Endodermal cell (in vitro differentiated cells): Measurements from ENCODE around the gene CSTB. TPM values are rescaled to one million over a fixed set of nuclear protein-coding genes. Genes with fewer than 3 reads are reported as not detected.

ENCODE experiments used
- DNase-seq: peaks from one replicate; pipeline ENCODE4 v3.0.0-alpha.2; 2017
- H3K27ac ChIP-seq: 2 replicates; pipeline ENCODE4 v1.5.1; 2013; ENCODE audit warnings: mild to moderate bottlenecking, low read depth, low read length, moderate library complexity
- H3K27me3 ChIP-seq: 2 replicates; pipeline ENCODE4 v1.6.1; 2013; ENCODE audit warnings: mild to moderate bottlenecking, low read length, moderate library complexity; ENCODE audit not compliant: insufficient read depth, control insufficient read depth, poor library complexity, severe bottlenecking
- H3K36me3 ChIP-seq: 2 replicates; pipeline ENCODE4 v1.7.0; 2013; ENCODE audit warnings: mild to moderate bottlenecking, low read length, moderate library complexity; ENCODE audit not compliant: control insufficient read depth, insufficient read depth
- H3K4me1 ChIP-seq: one replicate; pipeline ENCODE4 v1.7.0; 2013; ENCODE audit warnings: low read length; ENCODE audit not compliant: control insufficient read depth, insufficient read depth
- H3K4me3 ChIP-seq: 2 replicates; pipeline ENCODE4 v1.5.1; 2013; ENCODE audit warnings: mild to moderate bottlenecking, low read length, moderate library complexity
- H3K9ac ChIP-seq: 2 replicates; pipeline ENCODE4 v1.6.1; 2013; ENCODE audit warnings: mild to moderate bottlenecking, low read length, moderate library complexity; ENCODE audit not compliant: poor library complexity, severe bottlenecking; ENCODE audit errors: extremely low read depth
- H3K9me3 ChIP-seq: 2 replicates; pipeline ENCODE4 v1.6.1; 2013; ENCODE audit warnings: mild to moderate bottlenecking, low read length, moderate library complexity; ENCODE audit not compliant: control insufficient read depth
- H3K27ac Mint-ChIP-seq: 2 replicates; pipeline ENCODE4 v1.8.0; 2020; ENCODE audit warnings: mixed read lengths
- H3K27me3 Mint-ChIP-seq: 2 replicates; pipeline ENCODE4 v1.8.0; 2021; ENCODE audit warnings: mild to moderate bottlenecking, mixed read lengths; ENCODE audit not compliant: insufficient read depth
- H3K36me3 Mint-ChIP-seq: 2 replicates; pipeline ENCODE4 v1.8.0; 2020; ENCODE audit warnings: low read depth, mixed read lengths
- H3K4me1 Mint-ChIP-seq: 2 replicates; pipeline ENCODE4 v1.8.0; 2020; ENCODE audit warnings: mixed read lengths
- H3K4me3 Mint-ChIP-seq: 2 replicates; pipeline ENCODE4 v1.8.0; 2020; ENCODE audit warnings: mild to moderate bottlenecking, moderate library complexity, mixed read lengths
- H3K9me3 Mint-ChIP-seq: 2 replicates; pipeline ENCODE4 v1.8.0; 2020; ENCODE audit warnings: mild to moderate bottlenecking, mixed read lengths
- CTCF ChIP-seq: fragments of 200-600 bp; sonication (generic); conservative IDR thresholded peaks from 2 replicates; pipeline ENCODE4 v1.5.0; 2021; ENCODE audit warnings: antibody characterized with exemption, mild to moderate bottlenecking
- WGBS, 2 experiments: methylation state at CpG; one replicate each; pipeline versions ENCODE4 v1.1.5 to v1.1.7; 2013; ENCODE audit warnings: missing lambda C conversion rate in 2 of 2, mixed read lengths in 1 of 2; ENCODE audit not compliant: insufficient coverage in 1 of 2, insufficient read length in 1 of 2; 5-methylcytosine and 5-hydroxymethylcytosine counted together
- total RNA-seq, 2 donors: library from RNA; stranded (reverse); fragmentation: NEBNext Ultra II Directional in 1 of 2; extraction: Animal tissue kit (Norgen Biotek cat#: 25700) in 1 of 2; gene quantifications; 2 replicates in 1 of 2; 3 replicates in 1 of 2; pipeline ENCODE4 v1.2.1, GENCODE V29; 2021

The CSTB gene
- total RNA-seq, 2 donors from 2014 or later: 50.0 to 54.5 TPM

DNA sequence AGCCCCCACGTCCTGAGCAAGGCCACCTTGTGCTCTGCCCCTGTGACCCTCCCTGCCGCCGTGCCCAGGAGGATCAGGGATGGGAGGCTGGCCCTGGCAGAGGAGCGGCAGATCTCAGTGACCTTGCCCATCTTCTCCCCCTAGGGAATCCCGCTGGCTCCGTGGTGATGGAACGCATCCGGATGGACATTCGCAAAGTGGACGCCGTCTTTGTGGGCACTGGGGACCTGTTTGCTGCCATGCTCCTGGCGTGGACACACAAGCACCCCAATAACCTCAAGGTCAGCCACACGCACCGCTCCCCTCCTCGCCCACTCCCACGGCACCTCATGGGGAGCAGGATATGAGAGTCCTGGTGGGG, 22.7 kb downstream of the CSTB start:
- H3K9me3 Mint-ChIP-seq: no peaks in the 10 kb centered on the region
- no peaks in the 10 kb centered on the region for H3K27me3 Mint-ChIP-seq
- H3K36me3 Mint-ChIP-seq: peaks cover 53% of the 10 kb centered on the region
- no peaks in the 10 kb centered on the region for H3K27me3 ChIP-seq
- H3K36me3 ChIP-seq: peaks cover 27% of the 10 kb centered on the region
- WGBS, 2 experiments: 91 to 95% methylated on average over 10 to 16 of the region's 16 CpGs
- H3K4me3 ChIP-seq: no peak overlapping the region
- H3K4me1 Mint-ChIP-seq: no peaks in the 10 kb centered on the region
- TF ChIP-seq CTCF: no peak
- no peak for DNase-seq
- no peaks in the 10 kb centered on the region for H3K4me1 ChIP-seq
- H3K27ac Mint-ChIP-seq: no peak overlapping the region
- no peak overlapping the region for H3K9ac ChIP-seq
- H3K9me3 ChIP-seq: no peaks in the 10 kb centered on the region
- H3K4me3 Mint-ChIP-seq: no peak overlapping the region
- H3K27ac ChIP-seq: no peak overlapping the region

DNA sequence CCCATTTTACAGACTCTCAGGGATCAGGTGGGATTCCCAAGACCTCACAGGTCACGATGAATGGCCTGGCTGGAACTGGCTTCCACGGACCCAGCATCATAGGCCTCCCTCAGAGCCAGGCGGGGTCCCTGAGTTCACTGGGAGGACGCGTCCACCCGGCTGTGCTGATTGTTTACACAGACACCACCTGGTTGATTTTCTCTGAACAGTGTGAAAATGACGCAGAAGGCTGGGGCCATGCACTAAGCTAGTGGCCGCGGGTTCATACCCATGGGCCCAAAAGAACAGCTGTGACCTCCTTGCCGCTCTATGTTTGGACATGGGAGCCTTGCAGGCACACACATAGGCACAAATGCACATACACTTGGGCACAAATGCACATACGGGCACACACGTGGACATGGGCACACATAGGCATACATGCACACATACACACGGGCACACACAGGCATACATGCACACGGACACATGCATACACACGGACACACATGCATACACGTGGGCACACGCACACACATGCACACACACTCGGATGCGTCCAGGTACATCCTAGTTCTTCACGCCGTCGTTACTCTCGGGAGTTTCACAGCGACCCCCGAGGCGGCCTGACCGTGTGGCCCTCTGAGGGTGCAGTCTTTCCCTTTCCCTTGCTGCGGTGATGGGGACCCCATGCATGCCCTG, 23.2 kb downstream of the CSTB start:
- Histone ChIP-seq H3K4me3 (no peak overlapping the region), H3K9me3 (no peaks in the 10 kb centered on the region), H3K27ac (no peak overlapping the region), H3K4me1 (no peaks in the 10 kb centered on the region), H3K9ac (no peak overlapping the region), H3K27me3 (no peaks in the 10 kb centered on the region), H3K36me3 (peaks cover 26% of the 10 kb centered on the region)
- TF ChIP-seq CTCF: no peak
- 93 to 96% methylated on average over 22 to 28 of the region's 28 CpGs for WGBS, 2 experiments
- Mint-ChIP-seq H3K9me3 (no peaks in the 10 kb centered on the region), H3K4me3 (no peak overlapping the region), H3K27me3 (no peaks in the 10 kb centered on the region), H3K27ac (no peak overlapping the region), H3K36me3 (peaks cover 53% of the 10 kb centered on the region), H3K4me1 (no peaks in the 10 kb centered on the region)
- DNase-seq: no peak

GRCh38 chr21:43751955-43752591, 24.0 kb downstream of the CSTB start:
- H3K27ac Mint-ChIP-seq: no peak overlapping the region
- H3K9ac ChIP-seq: no peak overlapping the region

More at GRCh38 chr21:43751955-43752591, 24.0 kb downstream of the CSTB start:
- no peak overlapping the region for H3K27ac ChIP-seq
- H3K9me3 Mint-ChIP-seq: no peaks in the 10 kb centered on the region
- DNase-seq: no peak
- H3K36me3 ChIP-seq: peaks cover 26% of the 10 kb centered on the region
- no peak for TF ChIP-seq CTCF
- H3K4me1 Mint-ChIP-seq: no peaks in the 10 kb centered on the region
- H3K27me3 ChIP-seq: no peaks in the 10 kb centered on the region
- WGBS, 2 experiments: 95% methylated on average over 15 to 31 of the region's 31 CpGs
- no peak overlapping the region for H3K4me3 Mint-ChIP-seq
- H3K9me3 ChIP-seq: no peaks in the 10 kb centered on the region
- no peaks in the 10 kb centered on the region for H3K27me3 Mint-ChIP-seq
- H3K4me1 ChIP-seq: no peaks in the 10 kb centered on the region
- peaks cover 60% of the 10 kb centered on the region for H3K36me3 Mint-ChIP-seq
- no peak overlapping the region for H3K4me3 ChIP-seq
